GM10266 (cell line): ENCODE data around the gene SEMA3F.
A peak's percentile ranks its signal among the peaks of the same experiment; 100 is the strongest.

ENCODE experiments used
- DNase-seq: peaks from one replicate; pipeline ENCODE4 v3.0.0; 2012; ENCODE audit errors: extremely low spot score
- CTCF ChIP-seq: IDR thresholded peaks from 2 replicates; pipeline ENCODE4 v1.5.1; 2012; ENCODE audit warnings: mild to moderate bottlenecking, low read depth; ENCODE audit not compliant: control insufficient read depth, insufficient read depth; ENCODE audit errors: missing control alignments

SEMA3F gene

GRCh38 chr3:50189989-50190388 lies 34.9 kb downstream of the SEMA3F start:
- TF ChIP-seq CTCF: no peak

GRCh38 chr3:50190936-50191660 lies 36.0 kb downstream of the SEMA3F start, which contains the start of gene GNAT1:
GNAT1 (plus strand) TSS chr3:50191610; CDS start chr3:50191726, 116 bp downstream.
- TF ChIP-seq CTCF: no peak
- DNase-seq: no peak

More at GRCh38 chr3:50189989-50190388, 34.9 kb downstream of the SEMA3F start:
- DNase-seq: no peak

GRCh38 chr3:50192124-50192523 lies 37.0 kb downstream of the SEMA3F start:
- DNase-seq: no peak
- TF ChIP-seq CTCF: no peak

- DNase-seq: peak; percentile 92
Measured at GRCh38 chr3:50192689-50193141, 37.6 kb downstream of the SEMA3F start.

GRCh38 chr3:50193286-50193685 lies 38.2 kb downstream of the SEMA3F start:
- no peak for TF ChIP-seq CTCF
- DNase-seq: no peak

More at GRCh38 chr3:50192689-50193141, 37.6 kb downstream of the SEMA3F start:
- peak; percentile 94 for TF ChIP-seq CTCF

- no peak for TF ChIP-seq CTCF
- no peak for DNase-seq
Measured at GRCh38 chr3:50193746-50194127, 38.6 kb downstream of the SEMA3F start.
